Uterus (tissue), 2 donors: ENCODE measurements around the gene CDK12.

Experiments
- POLR2A ChIP-seq, 2 donors: fragments of 450-650 bp; IDR thresholded peaks; one replicate each; pipeline ENCODE4 v1.6.1; 2016; ENCODE audit warnings: antibody characterized with exemption in 2 of 2, mild to moderate bottlenecking in 1 of 2, moderate library complexity in 1 of 2
- TF ChIP-seq, protein P1 (sequence below), 4 experiments: fragments of 200-600 bp in 2 of 4; fragments of 450-650 bp in 2 of 4; sonication (generic) in 2 of 4; IDR thresholded peaks; one replicate each; pipeline ENCODE4 v1.5.1; 2016 to 2019; ENCODE audit warnings: antibody characterized with exemption in 4 of 4, mild to moderate bottlenecking in 2 of 4, moderate library complexity in 1 of 4

DNA sequence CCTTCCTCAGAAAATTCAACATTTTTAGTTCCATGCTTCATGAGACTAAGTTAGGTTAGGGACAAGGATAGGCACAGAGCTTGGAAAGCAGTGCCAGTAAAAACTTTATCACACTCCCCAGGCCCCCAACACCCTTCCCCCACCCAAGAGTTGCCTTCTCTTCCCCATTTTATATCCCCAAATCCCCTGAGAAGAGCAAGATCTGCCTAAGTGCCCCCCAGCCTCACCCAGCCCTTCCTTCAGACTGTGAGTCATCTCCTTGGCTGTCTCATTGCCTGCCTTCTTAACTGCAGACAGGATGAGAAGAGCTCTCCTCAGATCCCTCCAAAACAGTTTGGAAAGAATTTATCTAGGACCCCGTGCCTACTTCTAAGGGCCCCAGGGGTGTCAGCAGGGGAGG, 90.6 kb downstream of the CDK12 start:
- TF ChIP-seq, protein P1, sequence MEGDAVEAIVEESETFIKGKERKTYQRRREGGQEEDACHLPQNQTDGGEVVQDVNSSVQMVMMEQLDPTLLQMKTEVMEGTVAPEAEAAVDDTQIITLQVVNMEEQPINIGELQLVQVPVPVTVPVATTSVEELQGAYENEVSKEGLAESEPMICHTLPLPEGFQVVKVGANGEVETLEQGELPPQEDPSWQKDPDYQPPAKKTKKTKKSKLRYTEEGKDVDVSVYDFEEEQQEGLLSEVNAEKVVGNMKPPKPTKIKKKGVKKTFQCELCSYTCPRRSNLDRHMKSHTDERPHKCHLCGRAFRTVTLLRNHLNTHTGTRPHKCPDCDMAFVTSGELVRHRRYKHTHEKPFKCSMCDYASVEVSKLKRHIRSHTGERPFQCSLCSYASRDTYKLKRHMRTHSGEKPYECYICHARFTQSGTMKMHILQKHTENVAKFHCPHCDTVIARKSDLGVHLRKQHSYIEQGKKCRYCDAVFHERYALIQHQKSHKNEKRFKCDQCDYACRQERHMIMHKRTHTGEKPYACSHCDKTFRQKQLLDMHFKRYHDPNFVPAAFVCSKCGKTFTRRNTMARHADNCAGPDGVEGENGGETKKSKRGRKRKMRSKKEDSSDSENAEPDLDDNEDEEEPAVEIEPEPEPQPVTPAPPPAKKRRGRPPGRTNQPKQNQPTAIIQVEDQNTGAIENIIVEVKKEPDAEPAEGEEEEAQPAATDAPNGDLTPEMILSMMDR (IDR thresholded peaks at IDR 0.05) = no peak
- no peak for TF ChIP-seq POLR2A (IDR thresholded peaks at IDR 0.05)
